Stromal cell of bone marrow (primary cell): Measurements from ENCODE around the gene FLOT2.
"Not testable (repeated sequence)": the region's sequence is repeated elsewhere in the genome, so short reads cannot be mapped to it uniquely, and the experiment has no call there.

Experiments
- DNase-seq: peaks from one replicate; pipeline ENCODE4 v3.0.0-alpha.2; 2012; ENCODE audit warnings: low read depth

FLOT2 gene

DNA sequence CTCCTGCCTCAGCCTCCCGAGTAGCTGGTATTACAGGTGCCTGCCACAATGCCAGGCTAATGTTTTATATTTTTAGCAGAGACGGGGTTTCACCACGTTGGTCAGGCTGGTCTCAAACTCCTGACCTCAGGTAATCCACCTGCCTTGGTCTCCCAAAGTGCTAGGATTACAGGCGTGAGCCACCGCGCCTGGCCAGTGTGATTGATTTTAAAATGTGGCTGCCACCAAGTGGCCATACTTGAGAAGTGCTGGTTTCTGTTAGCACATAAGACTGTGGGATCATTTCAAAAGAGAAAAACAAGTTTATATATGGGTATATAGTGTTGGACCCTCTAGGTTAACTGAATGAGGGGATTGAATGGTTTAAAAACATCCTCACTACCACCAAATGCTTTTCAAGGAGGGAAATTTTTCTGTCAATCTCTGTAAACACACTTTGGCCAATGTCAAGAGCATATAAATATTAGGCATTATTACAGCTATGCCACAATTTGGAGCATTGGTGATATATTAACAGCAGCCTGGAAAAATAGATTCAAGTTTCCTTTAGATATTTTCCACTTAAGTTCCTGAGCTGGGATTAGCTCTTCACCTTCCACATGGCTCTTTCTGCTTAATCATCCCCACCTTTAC lies 18.9 kb upstream of the FLOT2 start:
- DNase-seq: no peak

DNA sequence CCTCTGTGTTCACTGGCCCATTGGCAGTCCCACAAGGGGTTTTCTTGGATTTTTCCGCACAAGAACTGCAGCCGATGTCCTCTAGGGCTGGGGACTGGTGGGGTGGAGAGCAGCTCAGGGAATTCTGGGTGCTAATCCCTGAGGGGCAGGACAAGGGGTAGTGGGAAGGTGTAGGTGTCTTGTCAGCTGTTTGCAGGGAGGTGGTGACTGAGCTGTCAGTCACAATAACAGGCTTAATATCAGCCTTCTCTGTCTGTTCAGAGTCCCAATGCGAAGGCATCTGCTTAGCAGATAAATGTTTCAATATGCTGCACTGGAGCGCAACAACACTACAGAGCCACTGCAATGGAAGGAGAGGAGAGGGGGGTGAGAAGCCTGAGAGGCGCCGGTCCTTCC lies 15.4 kb upstream of the FLOT2 start:
- DNase-seq: no peak

DNA sequence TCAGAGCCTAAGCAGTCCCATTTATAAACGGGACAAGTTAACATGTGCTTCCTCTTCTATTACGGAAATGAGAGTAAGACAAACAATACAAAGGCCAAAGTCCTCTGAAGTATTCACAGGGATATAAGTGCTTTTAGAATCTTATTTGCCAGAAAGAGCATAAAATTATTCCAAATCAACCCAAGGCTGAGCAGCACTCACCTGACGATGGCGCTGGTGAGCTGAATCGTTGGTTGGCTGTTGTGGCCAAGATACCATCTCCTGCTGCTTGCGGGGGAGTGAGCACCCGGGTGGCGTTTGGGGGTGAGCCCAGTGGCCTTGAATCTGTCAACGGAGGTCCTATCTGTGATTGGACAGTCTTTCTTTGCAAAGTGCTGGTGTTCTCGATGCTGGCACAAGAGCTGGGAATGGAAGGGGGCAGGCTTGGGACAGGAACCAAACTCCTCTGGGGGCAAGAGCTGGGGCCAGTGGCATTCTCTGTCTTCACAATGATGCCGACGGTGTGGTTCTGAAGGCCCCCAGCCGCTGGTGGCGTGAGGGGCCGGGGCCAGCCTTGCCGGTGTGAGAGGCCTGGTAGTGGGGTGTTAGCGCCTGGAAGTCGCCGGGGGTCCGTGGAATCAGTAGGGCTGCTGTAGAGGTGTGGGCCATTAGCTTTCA lies 14.9 kb upstream of the FLOT2 start:
- no peak for DNase-seq

DNA sequence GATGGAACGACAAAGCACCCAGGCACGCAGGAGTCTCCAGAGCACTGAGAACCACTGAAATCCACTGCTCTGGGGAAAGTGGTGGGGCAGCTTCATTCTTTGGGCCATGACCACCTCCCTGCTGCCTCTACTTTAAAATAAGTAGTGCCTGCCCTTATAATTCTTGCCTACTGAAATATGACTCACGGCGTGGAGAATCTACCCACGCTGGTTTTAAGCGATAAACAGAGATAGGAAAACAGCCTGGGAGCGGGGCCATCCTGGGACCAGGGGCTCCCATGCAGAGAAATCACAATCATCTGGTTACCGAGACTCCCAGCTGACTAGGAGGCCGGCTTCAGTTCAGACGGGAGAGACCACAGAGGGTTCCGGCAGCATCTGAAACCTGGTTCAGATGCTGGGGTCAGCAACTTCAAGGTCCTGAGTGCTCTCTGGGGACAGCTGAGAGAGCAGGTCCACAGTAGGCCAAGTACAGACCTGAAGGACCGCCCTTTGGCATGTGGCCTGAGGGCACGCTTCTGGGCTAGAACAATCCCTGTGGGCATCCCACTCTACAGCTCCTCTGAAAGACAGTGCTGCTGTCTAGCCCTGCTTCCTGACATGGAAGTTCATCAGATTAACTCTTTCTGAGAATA lies 14.0 kb upstream of the FLOT2 start:
- DNase-seq: no peak

DNA sequence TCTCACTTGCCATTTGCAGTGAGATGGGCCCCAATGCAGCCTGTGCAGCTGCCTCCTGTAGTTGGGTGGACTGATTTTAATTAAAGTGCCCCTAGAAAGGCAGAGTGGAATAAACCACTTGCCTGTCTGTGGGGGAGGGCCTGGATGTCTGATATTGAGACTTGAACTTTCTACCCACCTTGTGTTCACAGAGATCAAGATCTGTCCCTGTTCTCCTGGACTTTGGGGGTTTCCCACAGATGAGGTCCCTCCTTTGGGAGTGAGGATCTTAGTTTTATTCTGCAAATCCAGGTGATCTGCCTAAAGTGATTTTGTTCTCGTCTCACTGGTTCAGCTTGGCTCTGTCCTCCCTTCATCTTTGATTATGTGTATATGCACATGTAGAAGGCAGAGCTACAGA lies 13.0 kb upstream of the FLOT2 start:
- DNase-seq: no peak

DNA sequence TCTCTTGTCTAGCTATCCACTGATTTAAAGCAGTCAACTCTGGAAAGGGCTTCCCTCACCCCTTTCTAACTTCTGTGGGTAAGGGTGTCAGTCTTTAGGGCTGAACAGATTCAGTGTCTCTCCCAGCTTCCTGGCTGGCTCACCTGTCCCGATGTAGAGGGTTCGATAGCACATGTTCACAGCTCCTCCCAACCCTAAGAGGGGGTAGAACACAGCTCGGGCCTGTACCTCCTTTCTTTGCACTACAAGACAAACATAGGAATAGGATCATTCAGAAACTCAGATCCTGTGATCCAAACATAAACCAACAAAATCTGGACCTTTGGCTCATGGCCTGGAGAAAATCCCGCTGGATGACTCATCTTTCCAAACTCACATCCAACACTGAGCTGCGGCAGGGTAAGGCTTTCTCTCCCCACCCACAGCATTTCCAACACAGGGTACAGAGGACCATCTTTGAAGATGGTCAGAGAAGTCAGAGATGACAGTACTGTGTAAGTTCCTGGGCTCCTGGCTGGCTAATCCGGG lies 11.2 kb upstream of the FLOT2 start:
- DNase-seq: peak; percentile 82

DNA sequence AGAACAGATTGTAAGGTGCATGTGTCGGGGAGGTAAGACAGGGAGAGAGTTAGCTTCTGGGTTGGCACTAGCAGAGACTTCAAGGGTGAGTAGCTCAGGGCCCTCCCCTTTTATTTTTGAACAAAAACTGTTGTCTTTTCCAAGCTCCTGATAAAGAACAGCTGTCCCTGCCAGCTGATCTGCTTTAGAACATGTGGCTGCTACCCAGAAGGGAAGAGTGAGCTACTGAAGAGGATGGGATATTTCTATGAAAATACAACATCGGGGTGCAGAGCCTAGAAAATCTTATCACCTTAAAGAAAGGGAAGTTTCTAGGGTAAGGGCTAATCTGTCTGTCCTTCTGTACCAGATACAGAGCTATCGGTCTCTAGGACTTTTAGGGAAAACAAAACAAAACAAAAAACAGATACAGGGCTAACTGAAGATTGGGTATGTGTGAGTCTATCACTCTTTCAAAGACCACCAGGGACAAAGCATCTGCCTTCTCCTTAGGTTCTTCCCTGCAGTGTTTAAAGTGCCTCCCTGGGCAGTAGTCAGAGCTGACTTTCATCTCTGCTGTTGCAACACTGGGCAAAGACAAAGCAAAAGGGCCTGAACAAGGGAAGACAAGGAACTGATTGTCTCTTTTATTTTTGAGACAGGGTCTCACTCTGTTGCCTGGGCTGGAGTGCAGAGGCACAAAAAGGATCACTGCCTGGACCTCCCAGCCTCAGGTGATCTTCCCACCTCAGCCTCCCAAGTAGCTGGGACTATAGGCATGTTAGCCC lies 10.4 kb upstream of the FLOT2 start:
- DNase-seq: no peak

DNA sequence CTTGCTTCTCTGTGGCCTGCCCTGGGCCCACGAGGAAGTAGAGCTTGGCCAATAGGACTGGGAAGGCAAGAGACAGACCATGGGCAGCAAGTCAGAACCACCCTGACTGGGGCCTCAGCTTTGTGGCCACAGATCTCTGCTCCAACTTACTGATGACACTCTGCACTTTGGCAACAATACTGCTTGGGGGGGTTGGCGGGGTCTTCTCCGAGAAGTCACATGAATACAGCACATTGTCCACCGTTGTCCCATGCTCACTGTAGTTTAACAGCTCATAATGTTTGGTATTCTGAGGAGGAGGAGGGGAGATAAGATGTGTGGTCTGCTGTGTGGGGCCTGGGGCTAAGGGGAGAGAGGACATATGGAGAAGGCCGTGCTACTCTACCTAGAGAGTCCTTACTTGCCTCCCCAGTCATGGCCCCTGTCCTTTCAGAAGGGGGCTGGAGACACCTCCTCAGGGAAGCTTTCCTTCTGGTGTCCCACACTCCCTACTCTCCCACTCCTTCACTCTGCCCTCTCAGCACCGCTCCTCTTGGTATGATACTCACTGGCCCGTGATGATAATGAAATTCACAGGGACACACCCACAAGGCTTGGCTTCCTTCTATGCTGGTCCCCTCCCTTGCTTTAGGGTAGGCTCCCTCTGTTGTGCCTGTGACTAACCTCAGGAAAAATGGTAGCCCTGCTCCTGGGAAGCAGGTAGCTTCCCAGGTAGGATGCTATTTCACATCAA lies 9.3 kb upstream of the FLOT2 start:
- DNase-seq: no peak

DNA sequence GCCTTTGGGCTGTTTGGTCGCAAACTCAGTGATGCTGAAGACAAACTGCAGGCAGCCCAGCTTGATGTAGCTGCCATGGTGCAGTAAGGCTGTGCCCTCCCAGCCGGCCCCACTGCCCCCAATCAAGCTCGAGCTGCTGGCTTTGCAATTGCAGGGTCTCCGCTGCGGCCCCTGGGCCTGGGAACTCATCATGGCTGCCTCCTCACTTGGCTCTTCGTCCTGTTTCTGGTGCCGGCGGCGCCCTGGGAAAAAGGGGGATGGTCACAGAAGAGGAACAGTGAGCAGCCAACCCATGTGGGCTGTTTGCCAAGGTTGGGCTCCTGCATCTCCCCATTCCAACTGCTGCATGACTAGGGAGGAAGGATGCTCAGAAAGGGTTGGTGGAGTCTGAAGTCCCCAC lies 8.7 kb upstream of the FLOT2 start:
- DNase-seq: no peak

DNA sequence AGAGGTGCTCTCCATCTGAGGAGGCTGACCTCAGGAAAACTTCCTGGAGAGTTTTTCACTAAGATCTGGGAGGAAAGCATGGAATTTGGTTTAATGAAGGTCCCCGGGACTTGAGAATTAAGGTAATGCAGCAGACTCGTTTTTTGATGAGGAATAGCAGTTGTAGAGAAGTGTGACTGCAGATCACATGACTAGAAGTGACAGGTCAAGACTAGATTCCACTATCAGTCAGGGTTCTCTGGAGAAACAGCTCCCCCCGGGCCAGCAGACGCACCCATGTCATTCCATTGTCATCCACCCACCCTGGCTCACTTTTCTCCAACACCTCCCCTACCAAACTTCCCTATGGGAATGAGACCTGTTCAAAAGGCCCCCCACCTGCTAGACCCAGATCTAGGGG lies 7.3 kb upstream of the FLOT2 start:
- DNase-seq: no peak

DNA sequence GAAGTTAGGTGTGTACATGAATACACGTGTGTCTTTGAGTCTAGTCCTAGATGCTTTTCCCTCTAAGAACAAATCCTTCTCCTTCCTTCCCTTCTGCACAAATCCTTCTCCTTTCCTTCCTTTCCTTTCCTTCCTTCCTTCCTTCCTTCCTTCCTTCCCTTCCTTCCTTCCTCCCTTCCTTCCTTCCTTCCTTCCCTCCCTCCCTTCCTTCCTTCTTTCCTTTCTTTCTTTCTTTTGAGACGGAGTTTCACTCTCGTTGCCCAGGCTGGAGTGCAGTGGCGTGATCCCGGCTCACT lies 6.0 kb upstream of the FLOT2 start:
- not testable (repeated sequence) for DNase-seq

DNA sequence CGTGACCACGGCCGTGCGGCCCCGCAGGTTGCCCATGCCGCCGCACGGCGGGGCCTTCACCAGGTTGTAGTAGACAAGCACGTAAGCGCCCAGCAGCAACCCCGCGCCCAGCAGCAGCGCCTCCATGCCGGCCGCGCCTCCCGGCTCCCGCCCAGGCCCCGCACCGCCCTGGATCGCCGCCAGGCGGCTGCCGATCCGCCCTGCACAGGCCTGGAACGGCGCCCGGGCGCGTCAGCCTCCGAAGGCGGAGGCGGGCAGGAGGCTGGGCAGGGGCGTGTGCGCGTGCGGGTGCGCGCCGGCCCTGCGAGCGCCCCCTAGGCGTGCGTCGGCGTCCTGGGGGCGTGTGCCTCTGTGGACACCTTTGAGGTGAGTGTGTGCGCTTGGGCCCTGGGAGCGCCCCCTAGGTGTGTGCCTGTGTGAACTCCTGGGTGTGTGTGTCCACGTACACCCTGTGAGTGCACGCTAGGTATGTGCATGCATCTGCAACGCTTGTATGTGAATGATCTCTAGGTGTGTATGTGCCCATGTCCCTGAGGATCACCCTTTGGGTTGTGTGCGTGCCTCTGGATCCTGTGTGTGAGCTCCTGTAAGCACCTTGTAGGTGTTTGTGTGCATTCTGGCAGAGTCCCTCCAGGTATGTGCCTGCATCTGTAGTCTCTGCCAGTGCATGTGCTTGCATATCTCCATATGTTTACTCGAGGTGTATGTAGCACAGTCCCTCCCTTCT lies 5.4 kb upstream of the FLOT2 start, which contains the start of gene DHRS13:
Gene DHRS13 (minus strand): TSS at position 261 of the 727 bp plus-strand sequence. CDS start 135 bp downstream, at position 126.
- DNase-seq: peak; percentile 67

DNA sequence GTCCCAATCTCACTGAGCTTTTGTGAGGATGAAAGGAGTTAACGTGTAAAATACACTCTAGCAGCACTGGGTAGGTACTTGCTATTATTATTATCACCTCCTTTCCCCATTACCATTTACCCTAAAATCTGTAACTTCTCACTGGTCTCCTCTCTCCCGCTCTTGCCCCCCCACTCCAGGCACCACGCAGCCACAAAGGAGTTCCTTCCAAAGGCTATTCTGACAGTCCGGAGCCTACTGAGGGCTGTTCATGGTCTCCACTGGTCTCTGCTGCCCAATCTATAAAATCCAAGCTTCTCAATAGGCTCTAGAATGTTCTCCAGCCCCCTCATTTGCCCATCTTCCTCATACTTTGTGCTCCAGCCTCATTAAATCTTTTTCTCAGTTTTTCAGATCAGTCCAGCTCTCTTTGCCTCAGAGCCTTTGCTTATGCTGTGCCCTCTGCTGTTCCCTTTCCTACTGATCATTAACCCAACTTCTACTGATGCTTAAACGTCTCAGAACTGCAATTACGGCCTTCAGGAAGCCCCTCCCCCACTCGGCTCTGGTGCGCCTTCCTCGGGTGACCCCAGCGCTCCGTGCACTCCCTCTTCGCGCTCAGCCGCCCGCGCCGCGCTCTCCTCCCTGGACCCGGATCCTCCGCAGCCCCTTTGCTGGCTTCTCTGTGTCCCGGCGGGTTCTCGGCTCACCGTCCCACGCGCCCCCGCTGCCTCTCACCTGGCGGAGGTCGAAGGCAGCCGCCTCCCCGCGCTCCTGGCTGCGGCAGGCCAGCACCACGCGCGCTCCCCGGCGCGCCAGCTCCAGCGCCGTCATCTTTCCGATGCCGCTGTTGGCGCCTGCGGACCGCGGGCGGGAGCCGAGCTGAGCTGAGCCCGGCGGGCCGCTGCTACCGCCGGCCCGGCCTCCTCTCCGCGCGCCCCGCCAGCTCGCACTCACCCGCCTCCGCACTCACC lies 4.6 kb upstream of the FLOT2 start:
- no peak for DNase-seq

DNA sequence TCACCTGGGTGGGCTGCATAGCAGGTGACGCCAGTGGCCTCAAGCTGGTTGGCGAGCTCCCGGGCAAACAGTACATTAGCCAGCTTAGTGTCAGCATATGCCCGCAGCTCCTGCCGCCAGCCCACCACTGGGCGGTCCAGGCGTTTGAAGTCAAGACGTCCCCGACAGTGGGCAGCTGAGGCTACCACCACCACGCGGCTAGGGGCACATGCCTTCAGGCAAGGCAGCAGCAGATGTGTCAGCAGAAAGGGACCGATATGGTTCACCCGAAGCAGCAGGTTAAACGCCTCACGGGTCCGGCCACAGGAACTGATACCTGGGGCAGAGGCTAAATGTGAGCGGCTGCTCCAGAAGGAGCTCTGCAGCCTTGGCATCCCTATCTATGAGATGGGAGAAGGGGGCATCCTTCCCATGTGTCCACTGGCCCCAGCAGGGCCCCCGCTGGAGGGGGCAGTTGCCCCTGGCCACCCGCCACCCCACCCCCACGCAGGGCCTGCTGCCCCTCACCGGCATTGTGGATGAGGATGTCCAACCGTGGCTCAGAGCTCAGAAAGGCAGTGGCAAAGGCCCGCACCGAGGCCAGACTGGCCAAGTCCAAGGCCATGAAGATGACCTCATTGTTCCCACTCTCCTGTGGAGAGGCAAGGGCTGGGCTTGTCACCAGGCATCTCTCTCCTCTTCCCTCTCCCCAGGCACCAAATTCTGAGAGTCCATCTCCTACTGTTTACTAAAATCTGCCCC lies 3.6 kb upstream of the FLOT2 start:
- no peak for DNase-seq

DNA sequence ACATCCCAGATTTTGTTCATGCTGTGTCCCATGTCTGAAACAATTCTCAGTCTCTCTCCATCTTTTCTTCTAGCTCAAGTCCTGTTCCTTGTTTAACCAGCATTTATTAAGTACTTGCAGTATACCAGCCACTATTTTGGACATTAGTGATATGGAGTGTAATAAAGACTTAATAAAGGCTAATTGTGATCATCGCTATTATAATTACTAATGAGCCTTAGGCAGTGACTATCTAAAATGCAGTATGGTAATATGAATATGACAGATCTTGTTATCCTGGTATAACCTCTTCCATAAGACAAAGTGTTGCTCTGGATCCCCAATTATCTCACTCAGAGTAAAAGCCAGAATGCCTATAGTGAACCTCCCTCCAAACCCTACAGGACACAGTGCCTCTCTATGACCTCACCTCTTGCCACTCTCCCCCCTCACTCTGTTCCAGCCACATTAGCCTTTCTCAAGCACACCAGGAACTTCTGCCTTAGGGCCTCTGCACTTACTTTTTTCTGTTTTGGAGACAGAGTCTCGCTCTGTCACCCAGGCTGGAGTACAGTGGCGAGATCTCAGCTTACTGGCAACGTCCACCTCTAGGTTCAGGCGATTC lies 1.8 kb upstream of the FLOT2 start:
- no peak for DNase-seq

DNA sequence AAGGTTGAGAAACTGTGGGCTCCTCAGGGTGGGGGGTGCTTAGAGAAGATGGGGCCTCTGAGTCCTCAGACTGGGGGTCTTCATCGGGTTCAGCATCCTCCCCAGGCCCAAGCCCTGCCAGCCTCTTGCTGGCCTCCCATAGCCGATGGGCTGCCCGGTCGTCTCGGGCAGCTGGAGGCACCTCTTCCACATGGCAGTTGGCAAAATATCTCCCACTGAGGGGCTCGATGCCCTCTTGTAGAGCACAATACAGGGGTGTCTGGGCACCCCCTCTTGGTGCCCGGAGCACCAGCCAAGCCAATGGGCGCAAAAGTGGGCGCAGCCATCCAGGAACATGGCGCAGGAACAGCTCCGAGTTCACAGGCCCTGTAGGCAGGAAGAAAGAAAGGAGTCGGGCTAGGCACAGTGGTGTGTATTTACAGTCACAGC lies 1.0 kb upstream of the FLOT2 start:
- DNase-seq: no peak

DNA sequence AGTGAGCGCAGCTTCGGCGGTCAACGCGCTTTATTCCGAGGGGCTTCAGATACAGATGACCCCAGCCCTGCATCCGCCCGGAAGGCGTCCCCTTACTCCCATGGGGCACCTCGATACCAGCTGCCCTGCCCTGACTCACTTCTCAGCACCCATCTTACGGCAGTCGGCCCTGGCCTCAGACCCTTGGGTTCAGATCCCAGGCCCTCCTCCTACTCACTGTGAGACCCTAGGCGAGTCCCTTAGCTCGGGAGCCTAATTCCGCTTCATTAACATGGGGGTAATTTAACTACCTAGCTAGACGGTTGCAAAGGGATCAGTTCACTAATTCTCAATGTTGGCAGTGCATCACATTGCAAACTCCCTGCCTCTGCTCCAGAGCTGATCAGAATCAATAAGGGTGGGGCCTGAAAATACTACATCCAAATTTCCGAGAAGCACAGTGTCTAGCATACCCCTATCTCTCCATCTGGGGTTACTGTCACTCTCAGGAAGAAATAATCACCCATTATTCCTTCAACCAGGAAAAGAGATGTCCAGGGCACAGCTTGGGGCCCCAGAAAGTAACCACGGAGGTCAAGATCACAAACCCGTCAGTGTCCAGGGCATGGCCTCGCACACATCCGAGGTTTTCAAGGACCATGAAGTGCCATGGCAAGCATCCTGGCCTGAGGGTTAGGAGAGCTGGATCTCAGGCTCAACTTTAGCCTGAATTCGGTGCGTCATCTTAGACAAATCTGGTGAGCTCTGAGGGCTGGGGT lies 415 bp upstream of the FLOT2 start:
- no peak for DNase-seq

DNA sequence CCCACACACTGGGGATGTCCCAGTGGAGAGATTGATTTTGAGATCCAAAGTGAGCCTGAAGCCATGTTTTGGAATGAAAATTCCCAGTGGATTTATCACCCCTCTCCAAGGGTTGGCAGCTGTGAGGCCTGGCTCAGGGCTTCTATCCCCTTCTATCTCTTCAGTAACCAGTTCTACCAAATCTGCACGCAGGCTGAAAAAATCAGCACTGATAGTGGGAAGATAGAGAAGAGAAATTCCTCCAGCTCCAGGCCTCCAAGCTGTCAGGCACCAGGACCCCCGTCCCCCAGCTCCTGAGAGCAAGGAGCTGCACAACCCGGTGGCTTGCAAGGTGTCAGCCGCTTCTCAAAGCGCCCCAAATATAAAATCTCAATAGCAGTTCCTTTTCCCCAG lies 1.0 kb downstream of the FLOT2 start:
- no peak for DNase-seq
